IMR-90 (cell line): ENCODE results near the gene MYBPHL. TPM values are rescaled to one million over a fixed set of nuclear protein-coding genes. Genes with fewer than 3 reads are reported as not detected.

Source experiments
- ATAC-seq: fragments of 200-7000 bp; cut with Tn5 transposase; 2 replicates; pipeline ENCODE4 v1.9.1; 2020; ENCODE audit warnings: low read depth, mild to moderate bottlenecking, moderate library complexity
- BruUV-seq: library from RNA; stranded (reverse); fragments of 400-500 nt; replicated peaks from 2 replicates; lab custom pipeline; 2021; lab: Mats Ljungman, UMichigan
- CTCF ChIA-PET: fragments of 300-600 bp; formaldehyde crosslinking; extraction: SDS; loops from one replicate; lab custom pipeline; 2021; ENCODE audit warnings: antibody characterized with exemption; lab: Yijun Ruan, JAX
- POLR2A ChIA-PET: fragments of 300-600 bp; sonication (Branson Sonifier 250); formaldehyde crosslinking; loops from one replicate; lab custom pipeline; 2022; ENCODE audit warnings: antibody characterized with exemption; ENCODE audit not compliant: unreplicated experiment; lab: Charles Lee
- DNase-seq: peaks from one replicate; pipeline ENCODE4 v3.0.0; 2013
- H2AFZ ChIP-seq: replicated peaks from 2 replicates; pipeline ENCODE3; 2013; ENCODE audit warnings: low read length, mild to moderate bottlenecking; ENCODE audit not compliant: poor library complexity
- H2AK5ac ChIP-seq: 2 replicates; pipeline ENCODE4 v1.6.1; 2013; ENCODE audit warnings: low read depth, low read length, inconsistent platforms
- H2AK9ac ChIP-seq: replicated peaks from 2 replicates; pipeline ENCODE3; 2013; ENCODE audit warnings: mild to moderate bottlenecking, low read depth, low read length, moderate library complexity; ENCODE audit not compliant: poor library complexity
- H2BK120ac ChIP-seq: 2 replicates; pipeline ENCODE4 v1.6.1; 2013; ENCODE audit warnings: low read depth, low read length, inconsistent platforms
- H2BK15ac ChIP-seq: 3 replicates; pipeline ENCODE4 v1.6.1; 2013; ENCODE audit warnings: low read depth, low read length, inconsistent platforms
- H2BK20ac ChIP-seq: 2 replicates; pipeline ENCODE4 v1.6.1; 2013; ENCODE audit warnings: low read depth, mild to moderate bottlenecking, inconsistent platforms, low read length, moderate library complexity
- H2BK5ac ChIP-seq: 2 replicates; pipeline ENCODE4 v1.6.1; 2013; ENCODE audit warnings: mild to moderate bottlenecking, low read depth, low read length, inconsistent platforms; ENCODE audit not compliant: poor library complexity, severe bottlenecking
- H3K14ac ChIP-seq: replicated peaks from 2 replicates; pipeline ENCODE4 v1.6.1; 2013; ENCODE audit warnings: low read depth, low read length, inconsistent platforms
- H3K18ac ChIP-seq: 2 replicates; pipeline ENCODE4 v1.6.1; 2013; ENCODE audit warnings: low read depth, low read length, control low read depth
- H3K23ac ChIP-seq: 2 replicates; pipeline ENCODE4 v1.6.1; 2013; ENCODE audit warnings: low read depth, low read length, inconsistent platforms
- H3K27ac ChIP-seq: 2 replicates; pipeline ENCODE4 v1.5.1; 2013; ENCODE audit warnings: mild to moderate bottlenecking, control low read depth, low read length; ENCODE audit not compliant: insufficient read depth
- H3K27me3 ChIP-seq: 2 replicates; pipeline ENCODE4 v1.6.1; 2013; ENCODE audit warnings: low read length; ENCODE audit not compliant: control insufficient read depth, insufficient read depth
- H3K36me3 ChIP-seq: 2 replicates; pipeline ENCODE4 v1.6.1; 2013; ENCODE audit warnings: low read length, mixed read lengths; ENCODE audit not compliant: control insufficient read depth, insufficient read depth
- H3K4ac ChIP-seq: 2 replicates; pipeline ENCODE4 v1.6.1; 2013; ENCODE audit warnings: low read depth, low read length, inconsistent platforms
- H3K4me1 ChIP-seq: 2 replicates; pipeline ENCODE4 v1.6.1; 2013; ENCODE audit warnings: low read length, mixed read lengths; ENCODE audit not compliant: control insufficient read depth, insufficient read depth
- H3K4me2 ChIP-seq: 2 replicates; pipeline ENCODE4 v1.6.1; 2013; ENCODE audit warnings: low read depth, mild to moderate bottlenecking, control low read depth, low read length, moderate library complexity
- H3K4me3 ChIP-seq: 2 replicates; pipeline ENCODE4 v1.5.1; 2013; ENCODE audit warnings: low read depth, mild to moderate bottlenecking, control low read depth, low read length, moderate library complexity; ENCODE audit not compliant: insufficient read depth
- H3K56ac ChIP-seq: 2 replicates; pipeline ENCODE4 v1.6.1; 2013; ENCODE audit warnings: low read length, inconsistent platforms; ENCODE audit not compliant: insufficient read depth; ENCODE audit errors: extremely low read depth
- H3K79me1 ChIP-seq, 2 experiments: 2 replicates each; pipeline ENCODE4 v1.6.1; 2013; ENCODE audit warnings: low read length in 2 of 2, inconsistent platforms in 1 of 2, low read depth in 1 of 2
- H3K9ac ChIP-seq: 2 replicates; pipeline ENCODE4 v1.6.1; 2013; ENCODE audit warnings: low read depth, low read length, control low read depth
- H3K9me1 ChIP-seq: 2 replicates; pipeline ENCODE4 v1.6.1; 2013; ENCODE audit warnings: low read length, inconsistent platforms; ENCODE audit not compliant: insufficient read depth
- H3K9me3 ChIP-seq: 2 replicates; pipeline ENCODE4 v1.6.1; 2013; ENCODE audit warnings: low read length; ENCODE audit not compliant: control insufficient read depth, insufficient read depth
- H4K20me1 ChIP-seq: 2 replicates; pipeline ENCODE4 v1.6.1; 2013; ENCODE audit warnings: low read length, inconsistent platforms; ENCODE audit not compliant: insufficient read depth
- H4K5ac ChIP-seq: 2 replicates; pipeline ENCODE4 v1.6.1; 2013; ENCODE audit warnings: mild to moderate bottlenecking, low read depth, low read length, control low read depth
- H4K8ac ChIP-seq, 2 experiments: 2 replicates each; pipeline ENCODE4 v1.6.1; 2013; ENCODE audit warnings: low read depth in 2 of 2, low read length in 2 of 2, control low read depth in 1 of 2, inconsistent platforms in 1 of 2
- H4K91ac ChIP-seq: 2 replicates; pipeline ENCODE4 v1.6.1; 2013; ENCODE audit warnings: low read depth, low read length, inconsistent platforms; ENCODE audit not compliant: insufficient read depth
- CEBPB ChIP-seq: IDR thresholded peaks from 2 replicates; pipeline ENCODE4 v1.6.1; 2012; ENCODE audit warnings: low read depth, low read length, improper control_type of control experiment
- CHD1 ChIP-seq: IDR thresholded peaks from 2 replicates; pipeline ENCODE4 v1.6.1; 2012; ENCODE audit warnings: low read depth, low read length, improper control_type of control experiment
- CTCF ChIP-seq: conservative IDR thresholded peaks from 2 replicates; pipeline ENCODE4 v1.5.1; 2012; ENCODE audit warnings: mild to moderate bottlenecking, low read depth, low read length, improper control_type of control experiment
- MAZ ChIP-seq: IDR thresholded peaks from 2 replicates; pipeline ENCODE4 v1.6.1; 2012; ENCODE audit warnings: low read depth, mild to moderate bottlenecking, low read length, improper control_type of control experiment, moderate library complexity, borderline replicate concordance
- NFE2L2 ChIP-seq: fragments of 150-350 bp; IDR thresholded peaks from 2 replicates; pipeline ENCODE4 v1.6.1; 2016; ENCODE audit warnings: low read depth, mild to moderate bottlenecking, low read length
- RAD21 ChIP-seq: IDR thresholded peaks from 2 replicates; pipeline ENCODE4 v1.6.1; 2012; ENCODE audit warnings: low read length, improper control_type of control experiment
- RCOR1 ChIP-seq: IDR thresholded peaks from 2 replicates; pipeline ENCODE4 v1.6.1; 2012; ENCODE audit warnings: mild to moderate bottlenecking, low read length, improper control_type of control experiment; ENCODE audit not compliant: insufficient replicate concordance
- RFX5 ChIP-seq: IDR thresholded peaks from 2 replicates; pipeline ENCODE4 v1.8.0; 2012; ENCODE audit warnings: low read depth, mild to moderate bottlenecking, low read length, moderate library complexity
- USF2 ChIP-seq: fragments of 150-350 bp; IDR thresholded peaks from 2 replicates; pipeline ENCODE4 v1.6.1; 2017; ENCODE audit warnings: mild to moderate bottlenecking, antibody characterized with exemption, low read length, low read depth
- WGBS, 2 experiments: methylation state at CpG; one replicate each; pipeline versions ENCODE4 v1.1.5 to v1.1.7; 2013; ENCODE audit warnings: missing lambda C conversion rate in 2 of 2; ENCODE audit not compliant: insufficient read length in 1 of 2; ENCODE audit errors: extremely low coverage in 2 of 2; 5-methylcytosine and 5-hydroxymethylcytosine counted together
- dilution Hi-C: fragments of 300-500 bp; cut with HindIII; formaldehyde crosslinking; loops from one replicate; pipeline ENCODE4 v1.14.3; 2018; ENCODE audit warnings: low sequenced_read_pairs; ENCODE audit not compliant: unreplicated experiment
- in situ Hi-C: fragments of 300-500 bp; cut with MboI; formaldehyde crosslinking; loops from 3 replicates; pipeline ENCODE4 v1.14.3; 2019; ENCODE audit warnings: low sequenced_read_pairs, inconsistent platforms, mixed read lengths
- intact Hi-C: fragments of 100-400 bp; cut with micrococcal nuclease; formaldehyde crosslinking; loops from 2 replicates; pipeline ENCODE4 v1.10.0; 2022
- polyA plus RNA-seq, 3 experiments: library from polyadenylated mRNA; depleted of rRNA; stranded (reverse); fragments of >200 nt; gene quantifications; 2 replicates each; pipeline ENCODE4 v1.2.3, GENCODE V29; 2012; ENCODE audit warnings: low replicate concordance in 1 of 3
- total RNA-seq: library from RNA; depleted of rRNA; stranded (reverse); fragments of >200 nt; gene quantifications from 2 replicates; pipeline ENCODE4 v1.2.3, GENCODE V29; 2012

MYBPHL gene
- total and polyA plus RNA-seq, 2 of the 4 experiments (the other 2 are of a cell fraction), result 0.07 TPM; not detected in 1

- H2BK5ac ChIP-seq, result no peak overlapping the region
- no peak overlapping the region for H2AK5ac ChIP-seq
- H3K4me1 ChIP-seq, result no peaks in the 10 kb centered on the region
- no peak overlapping the region for H3K18ac ChIP-seq
- H3K9ac ChIP-seq, result no peak overlapping the region
- no peak overlapping the region for H3K56ac ChIP-seq
- H3K27me3 ChIP-seq, result no peaks in the 10 kb centered on the region
- H2BK15ac ChIP-seq, result no peak overlapping the region
- no peak overlapping the region for H3K14ac ChIP-seq
- no TSS peak for BruUV-seq
- H2AK9ac ChIP-seq, result no peak overlapping the region
- H2BK120ac ChIP-seq, result no peak overlapping the region
- DNase-seq (no peak), ATAC-seq (no peak)
- no peak overlapping the region for H3K4me3 ChIP-seq
- H2AFZ ChIP-seq, result no peak overlapping the region
- TF ChIP-seq RAD21 (no peak), CHD1 (no peak), CEBPB (no peak), CTCF (no peak), RFX5 (no peak), USF2 (no peak), MAZ (no peak), NFE2L2 (no peak), RCOR1 (no peak)
- H3K27ac ChIP-seq, result no peak overlapping the region
- dilution Hi-C loops (loop anchor here (25.0 kb wide), 1 partner anchor 115 kb away; the partner anchor contains the start of gene SARS1), intact Hi-C loops (loop anchor here (5.0 kb wide), 1 partner anchor 35 kb away; no protein-coding TSS in a partner anchor), in situ Hi-C loops (no loop called here)
- WGBS, 2 experiments, result no CpG with 5 or more reads among the region's 5 CpGs
- ChIA-PET POLR2A (no interaction called here), CTCF (no interaction called here)
- no peak overlapping the region for H4K91ac ChIP-seq
- H3K36me3 ChIP-seq, result peaks cover 32% of the 10 kb centered on the region
- peaks cover 3% of the 10 kb centered on the region; the same call in 1 of the 2 replicates for H3K9me1 ChIP-seq
- H3K4me2 ChIP-seq, result no peak overlapping the region
- no peak overlapping the region for H4K5ac ChIP-seq
- H4K20me1 ChIP-seq, result no peaks in the 10 kb centered on the region
- H3K4ac ChIP-seq, result no peak overlapping the region
- H3K9me3 ChIP-seq, result peaks cover 3% of the 10 kb centered on the region
- no peak overlapping the region for H2BK20ac ChIP-seq
- peaks cover 0 to 2% of the 10 kb centered on the region in 2 experiments; a peak in 1 of 4 replicates for H3K79me1 ChIP-seq
- no peak overlapping the region for H3K23ac ChIP-seq
- no peak overlapping the region for H4K8ac ChIP-seq
Observed at GRCh38 chr1:109327285-109327684, 20.5 kb upstream of the MYBPHL start.
